Fibroblast of mammary gland (primary cell): Measurements from ENCODE around the gene ADPRS.
A peak's percentile ranks its signal among the peaks of the same experiment; 100 is the strongest.

Experiments
- DNase-seq: peaks from one replicate; pipeline ENCODE4 v3.0.0-alpha.2; 2010; ENCODE audit warnings: low read depth
- H3K4me3 ChIP-seq: 2 replicates; pipeline ENCODE4 v1.5.1; 2011; ENCODE audit warnings: low read depth, mild to moderate bottlenecking, low read length, moderate library complexity; ENCODE audit not compliant: control insufficient read depth
- CTCF ChIP-seq: conservative IDR thresholded peaks from 2 replicates; pipeline ENCODE4 v1.5.1; 2011; ENCODE audit warnings: low read depth, low read length, inconsistent platforms; ENCODE audit not compliant: control insufficient read depth, insufficient read depth

Gene ADPRS

GRCh38 chr1:36086529-36087232 is 2.0 kb upstream of the ADPRS start:
- TF ChIP-seq CTCF = no peak
- no peak overlapping the region for H3K4me3 ChIP-seq
- no peak for DNase-seq

- no peak for TF ChIP-seq CTCF
- DNase-seq = no peak
- no peak overlapping the region for H3K4me3 ChIP-seq
These were observed 1.2 kb upstream of the ADPRS start for GRCh38 chr1:36087233-36088123.

- DNase-seq = no peak
- TF ChIP-seq CTCF = no peak
- H3K4me3 ChIP-seq = peak overlapping the region; percentile 51
These were observed 471 bp upstream of the ADPRS start for GRCh38 chr1:36088265-36088576.

- peak; percentile 31 for DNase-seq
- no peak for TF ChIP-seq CTCF
These were observed 865 bp downstream of the ADPRS start for GRCh38 chr1:36089393-36090121.

GRCh38 chr1:36091141-36091540 is 2.4 kb downstream of the ADPRS start:
- no peak for DNase-seq
- H3K4me3 ChIP-seq = no peak overlapping the region
- no peak for TF ChIP-seq CTCF

More at GRCh38 chr1:36089393-36090121, 865 bp downstream of the ADPRS start:
- peak overlapping the region; percentile 84 for H3K4me3 ChIP-seq

- no peak for DNase-seq
- no peak for TF ChIP-seq CTCF
- H3K4me3 ChIP-seq = no peak overlapping the region
These were observed 3.0 kb downstream of the ADPRS start for GRCh38 chr1:36091698-36092097.
